ENCODE results near the gene DERA.
"Not testable (repeated sequence)": the region's sequence is repeated elsewhere in the genome, so short reads cannot be mapped to it uniquely, and the experiment has no call there.

DNA sequence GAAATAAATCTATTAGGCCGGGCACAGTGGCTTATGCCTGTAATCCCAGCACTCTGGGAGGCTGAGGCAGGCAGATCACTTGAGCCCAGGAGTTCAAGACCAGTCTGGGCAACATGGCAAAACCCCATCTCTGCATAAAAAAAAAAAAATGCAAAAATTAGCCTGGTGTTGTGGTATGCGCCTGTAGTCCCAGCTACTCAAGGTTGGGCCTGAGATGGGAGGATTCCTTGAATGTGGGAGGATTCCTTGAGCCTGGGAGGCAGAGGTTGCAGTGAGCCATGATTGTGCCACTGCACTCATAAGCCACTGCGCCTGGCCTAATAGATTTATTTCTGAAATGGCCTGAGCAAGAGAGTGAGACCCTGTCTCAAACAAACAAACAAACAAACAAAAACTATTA, 55.9 kb downstream of the DERA start:
- not testable (repeated sequence) for TF ChIP-seq CTCF, POLR2A (IDR thresholded peaks at IDR 0.05)
